Uterus (tissue), 4 donors: ENCODE data around the gene LIMK2. TPM values are rescaled to one million over a fixed set of nuclear protein-coding genes. Genes with fewer than 3 reads are reported as not detected.

ENCODE experiments used
- DNase-seq, 2 donors: peaks; one replicate each; pipeline ENCODE4 v3.0.0-alpha.2; 2019 to 2020
- H3K27ac ChIP-seq, 2 donors: fragments of 200-600 bp; sonication (generic); 1 replicate in 1 of 2; 2 replicates in 1 of 2; pipeline ENCODE4 v1.5.1; 2016 to 2018
- H3K27me3 ChIP-seq, 2 donors: fragments of 200-600 bp; sonication (generic); one replicate each; pipeline ENCODE4 v1.5.1; 2018 to 2019; ENCODE audit warnings: control low read depth in 1 of 2
- H3K36me3 ChIP-seq, 2 donors: fragments of 200-600 bp; sonication (generic); one replicate each; pipeline ENCODE4 v1.5.1; 2019; ENCODE audit warnings: control low read depth in 1 of 2
- H3K4me1 ChIP-seq, 2 donors: fragments of 200-600 bp; sonication (generic); one replicate each; pipeline ENCODE4 v1.5.1; 2018 to 2019; ENCODE audit warnings: control low read depth in 1 of 2
- H3K4me3 ChIP-seq, 2 donors: fragments of 200-600 bp; sonication (generic); 1 replicate in 1 of 2; 2 replicates in 1 of 2; pipeline ENCODE4 v1.5.1; 2018 to 2019; ENCODE audit warnings: mild to moderate bottlenecking in 1 of 2
- H3K9me3 ChIP-seq, 2 donors: fragments of 200-600 bp; sonication (generic); one replicate each; pipeline ENCODE4 v1.5.1; 2019; ENCODE audit warnings: control low read depth in 1 of 2
- CTCF ChIP-seq, 4 experiments: fragments of 200-600 bp in 2 of 4; fragments of 450-650 bp in 2 of 4; sonication (generic) in 2 of 4; IDR thresholded peaks; one replicate each; pipeline ENCODE4 v1.5.1; 2016 to 2019; ENCODE audit warnings: antibody characterized with exemption in 4 of 4, mild to moderate bottlenecking in 2 of 4, moderate library complexity in 1 of 4
- POLR2A ChIP-seq, 2 donors: fragments of 450-650 bp; IDR thresholded peaks; one replicate each; pipeline ENCODE4 v1.6.1; 2016; ENCODE audit warnings: antibody characterized with exemption in 2 of 2, mild to moderate bottlenecking in 1 of 2, moderate library complexity in 1 of 2
- intact Hi-C: fragments of 100-400 bp; cut with DNase I; formaldehyde crosslinking; loops from one replicate; pipeline ENCODE4 v1.15.1; 2023; ENCODE audit warnings: low total_unique reads
- total RNA-seq, 4 donors: library from RNA; depleted of rRNA in 3 of 4; stranded (reverse); fragments of >200 nt in 3 of 4; gene quantifications; one replicate each; pipeline versions ENCODE4 v1.1.0 to v1.2.4, GENCODE V29; 2014 to 2023
- donor health status: DM: yes; HTN: yes; CAD: no.

The LIMK2 gene
- total RNA-seq, 4 donors from 2014 or later = 7.2 to 52.0 (median 22.1) TPM

DNA sequence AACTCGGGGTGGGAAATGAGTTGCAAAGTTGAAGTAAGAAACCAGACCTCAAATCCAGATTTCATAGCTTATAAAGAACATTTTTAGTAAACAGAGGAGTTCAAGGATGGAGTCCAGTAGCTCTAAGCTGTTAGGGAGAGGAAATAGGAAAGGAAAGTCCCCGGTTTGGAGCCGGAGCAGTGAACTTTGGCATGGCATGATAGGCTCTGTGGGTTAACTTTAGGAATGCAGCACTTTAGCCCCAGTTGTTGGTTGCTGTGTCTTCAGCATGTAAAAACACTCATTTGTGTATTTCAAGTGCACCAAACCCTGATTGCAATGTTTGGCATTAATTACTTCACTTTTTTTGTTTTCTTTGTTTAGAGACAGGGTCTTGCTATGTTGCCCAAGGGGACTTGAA lies 88.8 kb downstream of the LIMK2 start:
- Histone ChIP-seq H3K27me3 (no peaks in the 10 kb centered on the region), H3K4me1 (peaks cover 0 to 3% of the 10 kb centered on the region in 2 donors), H3K9me3 (no peaks in the 10 kb centered on the region), H3K27ac (no peak overlapping the region), H3K4me3 (no peak overlapping the region), H3K36me3 (no peaks in the 10 kb centered on the region)
- TF ChIP-seq CTCF (IDR thresholded peaks at IDR 0.05) (no peak), POLR2A (IDR thresholded peaks at IDR 0.05) (no peak)
- DNase-seq = no peak
- intact Hi-C loops = no loop called here

GRCh38 chr22:31302006-31302405 lies 89.9 kb downstream of the LIMK2 start:
- Histone ChIP-seq H3K4me3 (no peak overlapping the region), H3K36me3 (no peaks in the 10 kb centered on the region), H3K27ac (no peak overlapping the region), H3K4me1 (no peaks in the 10 kb centered on the region), H3K9me3 (no peaks in the 10 kb centered on the region), H3K27me3 (no peaks in the 10 kb centered on the region)
- DNase-seq = no peak
- TF ChIP-seq POLR2A (IDR thresholded peaks at IDR 0.05) (no peak), CTCF (IDR thresholded peaks at IDR 0.05) (no peak)
- intact Hi-C loops = no loop called here

DNA sequence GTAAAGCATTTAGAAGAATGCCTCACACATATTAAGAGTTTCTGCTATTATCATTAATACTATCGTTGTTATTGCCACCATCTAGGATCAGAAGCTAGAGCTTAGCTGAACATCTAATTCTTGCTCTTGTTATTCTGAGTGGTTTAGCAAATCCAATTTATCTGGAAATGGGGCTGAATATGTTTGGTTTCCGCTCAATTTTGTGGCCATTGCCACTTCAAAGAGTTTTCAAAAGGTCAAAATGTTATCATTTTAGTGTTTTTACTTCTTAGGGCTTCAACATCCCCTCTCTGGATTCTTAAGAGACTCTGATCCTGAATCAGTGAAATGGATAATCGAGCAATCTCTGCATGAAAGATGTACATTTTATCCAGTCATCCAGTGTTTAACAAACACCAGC lies 90.4 kb downstream of the LIMK2 start:
- no peak for DNase-seq
- TF ChIP-seq POLR2A (IDR thresholded peaks at IDR 0.05) (no peak), CTCF (IDR thresholded peaks at IDR 0.05) (no peak)

GRCh38 chr22:31305194-31305593 lies 93.1 kb downstream of the LIMK2 start:
- H3K27me3 ChIP-seq = no peaks in the 10 kb centered on the region
- intact Hi-C loops = no loop called here
- no peaks in the 10 kb centered on the region for H3K9me3 ChIP-seq
- no peak overlapping the region for H3K4me3 ChIP-seq
- no peak for DNase-seq
- TF ChIP-seq POLR2A (IDR thresholded peaks at IDR 0.05) (no peak), CTCF (IDR thresholded peaks at IDR 0.05) (no peak)
- H3K4me1 ChIP-seq = no peaks in the 10 kb centered on the region
- H3K36me3 ChIP-seq = no peaks in the 10 kb centered on the region
- H3K27ac ChIP-seq = no peak overlapping the region

More for the DNA sequence above, 90.4 kb downstream of the LIMK2 start:
- intact Hi-C loops = no loop called here
- no peaks in the 10 kb centered on the region for H3K9me3 ChIP-seq
- no peaks in the 10 kb centered on the region for H3K4me1 ChIP-seq
- H3K36me3 ChIP-seq = no peaks in the 10 kb centered on the region
- no peak overlapping the region for H3K27ac ChIP-seq
- H3K4me3 ChIP-seq = no peak overlapping the region
- H3K27me3 ChIP-seq = no peaks in the 10 kb centered on the region

DNA sequence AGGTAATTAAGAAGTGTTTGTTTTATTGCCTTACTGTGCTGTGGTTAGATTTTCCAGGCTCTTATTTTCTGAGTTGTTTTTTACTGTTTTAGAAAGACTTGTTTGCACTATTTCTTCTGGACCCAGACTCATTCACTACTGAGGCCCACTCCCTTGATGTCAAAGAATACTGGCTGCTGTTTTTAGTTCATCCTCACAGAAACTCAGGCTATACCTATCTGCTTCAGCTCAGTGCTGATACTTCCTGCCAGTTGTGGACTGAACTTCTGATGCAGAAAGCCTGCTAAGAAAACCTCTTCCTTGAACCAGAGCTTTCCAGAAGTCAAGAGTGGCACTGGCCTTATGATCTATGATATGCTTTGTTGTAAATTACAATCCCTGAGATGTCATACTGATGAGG lies 96.1 kb downstream of the LIMK2 start:
- H3K36me3 ChIP-seq = no peaks in the 10 kb centered on the region
- DNase-seq = no peak
- no peaks in the 10 kb centered on the region for H3K4me1 ChIP-seq
- no peaks in the 10 kb centered on the region for H3K27me3 ChIP-seq
- H3K9me3 ChIP-seq = no peaks in the 10 kb centered on the region
- H3K27ac ChIP-seq = no peak overlapping the region
- no peak overlapping the region for H3K4me3 ChIP-seq
- intact Hi-C loops = no loop called here
- no peak for TF ChIP-seq CTCF (IDR thresholded peaks at IDR 0.05)
- no peak for TF ChIP-seq POLR2A (IDR thresholded peaks at IDR 0.05)
